Stimulated activated CD8-positive, alpha-beta memory T cell treated with anti-CD3 and anti-CD28 coated beads, Interleukin-12 subunit alpha, Interleukin-12 subunit beta, amount 100 ng/mL, for 24 hours (primary cell): ENCODE measurements around the gene DEPDC5.
"Not testable (repeated sequence)": the region's sequence is repeated elsewhere in the genome, so short reads cannot be mapped to it uniquely, and the experiment has no call there.

ENCODE experiments used
- DNase-seq: peaks from one replicate; pipeline ENCODE4 v3.0.0-alpha.2; 2020; ENCODE audit errors: extremely low read depth

The DEPDC5 gene

DNA sequence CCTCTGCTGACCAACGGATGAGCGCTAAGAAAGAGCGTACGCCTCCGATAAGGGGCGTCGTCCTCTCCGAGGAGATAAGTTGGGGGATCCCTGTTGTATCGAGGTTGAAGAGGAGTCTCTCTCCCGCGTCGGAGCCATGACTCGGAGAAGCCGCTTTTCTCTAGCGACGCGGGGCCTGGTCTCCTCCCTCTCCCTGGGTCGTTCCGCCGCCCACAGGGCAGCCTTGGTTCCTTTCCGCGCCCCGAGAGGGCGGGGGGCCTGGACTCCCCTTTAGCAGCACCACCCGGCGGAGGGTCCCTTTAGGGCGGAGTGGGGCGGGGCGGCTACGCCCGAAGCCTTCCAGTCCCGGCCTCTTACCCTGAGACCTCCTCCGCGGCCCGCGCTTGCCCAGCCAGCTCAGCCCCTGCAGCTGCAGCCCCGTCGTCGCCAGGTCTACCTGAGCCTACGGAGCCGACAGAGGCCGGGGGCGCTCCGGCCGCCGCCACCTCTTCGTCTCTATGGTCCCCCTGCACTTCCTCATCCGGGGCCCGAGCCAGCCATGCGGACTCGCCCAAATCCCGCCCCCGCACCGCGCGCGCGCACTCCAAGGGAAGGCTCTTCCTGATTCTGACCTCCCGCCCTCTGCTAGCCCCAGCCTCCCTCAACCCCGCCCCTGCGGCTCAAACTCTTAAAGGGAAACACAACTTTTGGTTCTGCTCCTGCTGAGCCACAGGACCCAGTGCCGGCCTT lies 4.0 kb upstream of the DEPDC5 start, which contains the start of gene PRR14L:
Gene PRR14L, minus strand, starts transcription at position 497 of the 729 bp plus-strand sequence. CDS start 11,272 bp downstream, outside the sequence.
- peak; percentile 99 for DNase-seq

DNA sequence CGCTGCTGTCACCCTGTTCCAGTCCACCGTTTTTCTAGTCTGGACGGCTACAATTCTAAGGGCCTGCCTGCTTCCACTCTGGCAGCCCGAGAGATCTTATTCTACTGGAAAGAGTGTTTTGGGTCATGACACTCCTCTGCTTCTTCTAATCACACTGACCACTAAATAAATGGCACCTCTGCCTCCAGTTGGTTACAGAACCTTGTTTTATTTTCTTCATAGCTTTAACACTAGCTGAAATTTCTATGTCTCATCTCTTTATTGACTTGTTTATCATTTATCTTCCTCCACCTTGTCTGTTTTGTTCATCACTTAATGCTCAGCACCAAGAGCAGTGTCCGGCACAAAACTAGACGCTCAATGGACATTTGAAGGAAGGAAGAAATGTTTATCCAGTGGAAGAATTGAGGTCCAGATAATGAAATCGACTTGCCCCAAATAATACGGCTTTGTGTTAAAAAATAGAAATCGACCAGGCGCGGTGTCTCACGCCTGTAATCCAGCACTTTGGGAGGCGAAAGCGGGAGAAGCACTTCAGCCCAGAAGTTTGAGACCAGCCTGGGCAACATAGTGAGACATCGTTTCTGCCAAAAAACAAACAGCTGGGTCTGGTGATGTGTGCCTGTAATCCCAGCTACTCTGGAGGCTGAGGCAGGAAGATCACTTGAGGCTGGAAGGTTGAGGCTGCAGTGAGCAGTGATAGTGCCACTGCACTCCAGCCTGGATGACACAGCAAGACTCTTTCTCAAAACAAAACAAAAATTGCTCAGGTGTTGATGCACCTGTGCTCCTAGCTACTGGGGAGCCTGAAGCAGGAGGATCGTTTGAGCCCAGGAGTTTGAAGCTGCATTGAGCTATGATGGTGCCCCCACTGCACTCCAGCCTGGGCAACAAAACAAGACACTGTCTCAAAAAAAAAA lies 3.2 kb upstream of the DEPDC5 start:
- DNase-seq, result no peak

DNA sequence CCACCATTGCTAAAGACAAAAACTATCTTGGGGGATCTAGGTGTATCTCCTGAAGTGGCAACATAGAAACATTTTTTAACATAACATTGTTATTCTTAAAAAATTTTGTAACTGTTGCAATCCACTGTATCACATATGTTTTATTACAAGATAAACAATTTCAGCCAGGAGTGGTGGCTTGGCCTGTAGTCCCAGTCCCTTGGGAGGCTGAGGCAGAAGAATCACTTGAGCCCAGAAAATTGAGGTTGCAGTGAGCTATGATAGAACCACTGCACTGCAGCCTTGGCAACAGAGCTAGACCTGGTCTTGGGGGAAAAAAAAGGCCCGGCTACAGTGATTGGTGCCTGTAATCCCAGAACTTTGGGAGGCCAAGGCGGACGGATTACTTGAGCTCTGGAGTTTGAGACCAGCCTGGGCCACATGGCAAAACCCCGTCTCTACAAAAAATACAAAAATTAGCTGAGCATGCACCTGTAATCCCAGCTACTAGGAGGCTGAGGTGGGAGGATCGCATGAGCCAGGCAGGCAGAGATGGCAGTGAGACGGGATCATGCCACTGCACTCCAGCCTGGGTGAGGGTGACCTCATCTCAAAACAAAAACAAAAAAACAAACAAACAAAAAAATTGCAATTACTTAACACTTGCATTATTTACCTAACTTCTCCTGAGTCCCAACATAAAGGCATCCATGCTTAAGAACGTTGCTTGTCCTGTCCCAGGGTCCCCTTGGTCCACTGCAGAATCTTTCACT lies 1.5 kb upstream of the DEPDC5 start:
- no peak for DNase-seq

DNA sequence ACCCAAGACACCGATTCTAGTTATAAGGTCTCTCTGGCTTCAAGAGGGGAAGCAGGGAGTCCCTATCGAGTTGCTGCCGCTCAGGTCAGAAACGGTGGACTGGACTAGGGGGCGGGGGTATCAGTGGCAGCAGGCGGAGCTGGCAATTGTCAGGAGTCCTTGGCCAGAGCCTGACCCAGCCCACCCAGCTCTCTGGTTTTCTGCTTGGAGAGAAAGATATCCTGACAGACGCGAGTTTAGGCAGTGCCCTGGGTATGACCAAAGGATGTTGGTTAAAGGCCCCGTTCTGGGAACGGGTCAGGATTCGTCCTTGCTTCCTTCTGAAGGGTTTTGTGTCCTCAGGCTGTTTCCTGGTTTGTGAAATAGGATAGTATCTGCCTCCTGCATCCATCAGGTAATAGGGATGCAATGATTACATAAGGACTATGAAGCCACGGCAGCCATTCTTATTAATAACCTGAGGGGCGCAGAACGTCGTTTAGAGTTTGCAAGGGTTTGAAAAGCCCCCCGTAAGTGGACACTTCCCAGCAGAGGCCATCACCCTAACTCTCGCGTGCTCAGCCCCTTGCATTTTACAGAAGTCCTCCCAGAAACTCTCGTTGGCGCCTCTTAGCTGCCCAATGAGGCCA lies 700 bp upstream of the DEPDC5 start:
- no peak for DNase-seq

DNA sequence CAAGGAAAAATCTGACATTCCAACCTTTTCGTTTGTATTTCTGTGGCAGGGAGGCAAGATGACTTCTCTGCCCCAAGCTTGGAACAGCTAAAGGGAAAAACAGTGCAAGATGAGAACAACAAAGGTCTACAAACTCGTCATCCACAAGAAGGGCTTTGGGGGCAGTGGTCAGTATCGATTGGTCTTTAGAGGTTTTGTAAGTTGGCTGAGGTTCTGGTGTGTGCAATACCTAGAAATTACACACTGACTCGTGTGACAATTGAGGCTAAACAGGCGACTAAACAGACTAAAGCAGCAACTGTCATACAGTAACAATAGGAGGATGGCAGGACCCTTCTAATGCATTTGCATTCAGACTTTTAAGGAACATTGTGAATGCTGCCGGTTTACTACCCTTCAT lies 994 bp downstream of the DEPDC5 start:
- DNase-seq, result no peak

DNA sequence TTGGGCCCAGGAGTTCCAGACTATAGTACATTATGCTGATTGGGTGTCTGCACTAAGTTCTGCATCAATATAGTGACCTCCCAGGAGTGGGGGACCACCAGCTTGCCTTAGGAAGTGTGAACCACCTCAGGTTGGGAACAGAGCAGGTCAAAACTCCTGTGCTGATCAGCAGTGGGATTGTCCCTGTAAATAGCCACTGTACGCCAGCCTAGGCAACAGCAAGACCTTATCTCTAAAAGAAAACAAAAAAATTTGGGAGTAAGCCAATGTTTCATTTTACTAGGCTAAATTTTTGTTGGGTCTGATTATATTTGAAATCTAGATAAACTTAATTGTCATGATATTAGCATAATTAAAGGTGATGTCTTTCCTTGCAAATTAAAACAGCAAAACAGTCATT lies 3.4 kb downstream of the DEPDC5 start:
- DNase-seq, result no peak

DNA sequence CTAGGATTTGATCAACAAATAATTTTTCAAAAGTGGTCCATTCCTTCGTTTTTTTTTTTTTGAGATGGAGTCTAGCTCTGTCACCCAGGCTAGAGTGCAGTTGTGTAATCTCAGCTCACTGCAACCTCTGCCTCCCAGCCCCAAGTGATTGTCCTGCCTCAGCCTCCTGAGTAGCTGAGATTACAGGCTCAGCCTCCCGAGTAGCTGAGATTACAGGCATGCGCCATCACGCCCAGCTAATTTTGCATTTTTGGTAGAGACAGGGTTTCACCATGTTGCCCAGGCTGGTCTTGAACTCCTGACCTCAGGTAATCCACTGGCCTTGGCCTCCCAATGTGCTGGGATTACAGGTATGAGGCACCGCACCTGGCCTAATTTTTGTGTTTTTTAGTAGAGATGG lies 5.0 kb downstream of the DEPDC5 start:
- not testable (repeated sequence) for DNase-seq

DNA sequence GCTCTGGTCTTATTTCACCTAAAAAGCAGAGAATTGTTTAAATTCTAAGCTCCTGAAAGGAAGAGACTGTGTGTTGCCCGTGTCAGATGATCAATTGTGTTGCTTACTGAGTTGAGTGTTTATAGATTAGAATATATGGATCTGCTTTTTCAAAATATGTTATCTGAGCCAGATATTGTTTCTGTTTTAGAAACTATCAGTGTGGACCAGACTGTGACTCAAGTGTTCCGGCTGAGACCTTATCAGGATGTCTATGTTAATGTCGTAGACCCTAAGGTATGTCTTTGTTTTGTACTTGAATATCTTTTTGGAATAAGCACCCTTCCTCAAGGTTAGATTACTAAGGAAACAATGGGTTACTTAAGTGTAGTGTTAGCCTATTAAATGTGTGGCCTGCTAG lies 11.0 kb downstream of the DEPDC5 start:
- no peak for DNase-seq

DNA sequence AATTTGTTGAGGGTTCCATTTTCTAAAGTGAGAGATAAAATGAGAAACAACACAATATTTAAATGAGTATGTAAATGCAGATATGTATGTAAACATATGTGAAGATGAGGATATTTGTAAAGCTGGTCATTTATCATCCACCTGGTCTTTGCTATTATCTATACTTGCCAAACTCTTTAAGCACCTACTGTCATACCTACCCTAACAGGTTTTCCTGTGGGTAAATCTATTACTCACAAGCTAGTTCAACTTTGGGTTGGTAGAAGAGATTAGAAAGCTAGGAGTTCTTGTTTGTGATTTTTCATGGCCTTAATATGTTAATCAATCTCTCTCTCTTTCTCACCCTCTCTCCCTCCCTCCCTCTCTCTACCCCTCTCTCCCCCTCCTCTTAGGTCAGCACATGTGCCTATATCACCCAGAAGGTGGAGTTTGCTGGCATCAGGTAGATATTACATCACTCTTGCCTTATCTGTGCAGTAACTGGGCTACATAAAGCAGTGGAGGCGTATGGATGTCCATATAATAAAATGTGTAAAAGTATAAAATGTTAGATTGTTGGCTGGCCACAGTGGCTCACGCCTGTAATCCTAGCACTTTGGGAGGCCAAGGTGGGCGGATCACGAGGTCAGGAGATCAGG lies 14.7 kb downstream of the DEPDC5 start:
- DNase-seq, result no peak

DNA sequence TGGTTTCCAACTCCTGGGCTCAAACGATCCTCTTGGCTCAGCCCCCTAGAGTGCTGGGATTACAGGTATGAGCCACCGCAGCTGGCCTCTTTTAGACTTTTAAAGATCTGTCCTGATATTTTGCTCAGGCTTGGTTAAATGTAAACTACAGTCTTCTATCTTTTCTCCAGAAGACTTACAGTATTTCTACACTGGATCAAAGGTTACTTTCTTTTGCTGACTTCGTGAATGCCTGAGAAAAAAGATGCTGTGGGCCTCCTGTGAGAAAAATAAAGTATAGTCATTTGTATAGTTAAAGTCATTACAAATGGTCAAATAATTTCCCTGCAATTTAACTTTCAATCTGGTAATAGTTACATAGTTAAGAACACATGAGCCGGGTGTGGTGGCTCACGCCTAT lies 19.6 kb downstream of the DEPDC5 start:
- no peak for DNase-seq

DNA sequence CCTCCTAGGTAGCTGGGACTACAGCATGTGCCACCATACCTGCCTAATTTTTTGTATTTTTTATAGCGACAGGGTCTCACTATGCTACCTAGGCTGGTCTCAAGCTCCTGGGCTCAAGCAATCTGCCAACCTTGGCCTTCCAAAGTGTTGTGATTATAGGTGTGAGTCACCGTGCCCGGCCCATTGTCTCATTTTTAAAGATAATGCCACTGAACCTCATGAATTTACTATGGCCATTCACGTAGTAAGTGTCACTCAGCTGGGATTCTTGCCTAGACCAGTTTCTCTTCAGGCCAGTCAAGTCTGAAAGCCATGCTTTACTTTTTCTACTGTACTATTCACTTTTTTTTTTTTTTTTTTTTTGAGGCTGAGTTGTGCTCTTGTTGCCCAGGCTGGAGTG lies 22.4 kb downstream of the DEPDC5 start:
- DNase-seq, result no peak

DNA sequence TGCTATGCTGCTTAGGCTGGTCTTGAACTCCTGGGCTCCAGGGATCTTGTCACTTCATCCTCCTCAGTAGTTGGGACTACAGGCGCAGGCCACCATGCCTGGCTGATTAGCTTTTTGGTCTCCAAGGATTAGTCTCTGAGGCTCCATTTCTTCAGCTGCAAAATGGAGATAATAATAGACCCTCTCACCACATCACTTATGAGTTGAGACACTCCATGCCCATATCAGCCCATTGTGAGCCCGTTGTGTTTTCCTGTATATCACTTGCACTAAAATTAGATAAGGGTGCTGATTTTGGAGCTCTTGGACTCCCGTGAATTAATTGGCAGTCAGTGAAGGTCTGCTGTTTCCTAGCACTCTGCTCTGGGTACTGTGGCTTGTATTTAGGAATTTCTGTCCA lies 36.0 kb downstream of the DEPDC5 start:
- no peak for DNase-seq

DNA sequence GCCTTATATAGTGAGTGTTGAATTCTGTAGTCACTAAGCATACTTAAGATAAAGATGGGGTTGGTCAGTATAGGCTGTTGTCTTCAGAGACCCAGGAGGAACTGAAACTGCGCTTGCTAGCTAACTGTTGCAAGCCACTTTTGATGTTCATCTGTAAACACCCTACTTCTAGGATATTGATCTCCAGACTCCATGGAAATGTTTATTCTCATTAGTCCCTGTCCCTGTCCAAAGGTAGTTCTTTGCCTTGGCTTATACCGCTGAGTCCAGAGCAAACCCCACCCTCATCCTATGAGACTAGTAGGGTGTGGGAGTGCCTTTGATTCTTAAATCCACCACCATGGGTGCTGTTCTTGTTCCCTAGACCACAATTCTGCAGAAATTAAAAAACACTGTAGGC lies 36.4 kb downstream of the DEPDC5 start:
- no peak for DNase-seq

DNA sequence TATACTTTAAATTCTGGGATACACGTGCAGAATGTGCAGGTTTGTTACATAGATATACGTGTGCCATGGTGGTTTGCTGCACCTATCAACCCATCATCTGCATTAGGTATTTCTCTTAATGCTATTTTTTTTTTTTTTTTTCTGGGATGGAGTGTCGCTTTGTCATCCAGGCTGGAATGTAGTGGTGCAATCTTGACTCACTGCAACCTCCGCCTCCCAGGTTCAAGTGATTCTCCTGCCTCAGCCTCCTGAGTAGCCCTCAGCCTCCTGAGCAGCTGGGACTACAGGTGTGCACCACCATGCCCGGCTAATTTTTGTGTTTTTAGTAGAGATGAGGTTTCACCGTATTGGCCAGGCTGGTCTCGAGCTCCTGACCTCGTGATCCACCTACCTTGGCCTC lies 45.5 kb downstream of the DEPDC5 start:
- DNase-seq, result not testable (repeated sequence)

DNA sequence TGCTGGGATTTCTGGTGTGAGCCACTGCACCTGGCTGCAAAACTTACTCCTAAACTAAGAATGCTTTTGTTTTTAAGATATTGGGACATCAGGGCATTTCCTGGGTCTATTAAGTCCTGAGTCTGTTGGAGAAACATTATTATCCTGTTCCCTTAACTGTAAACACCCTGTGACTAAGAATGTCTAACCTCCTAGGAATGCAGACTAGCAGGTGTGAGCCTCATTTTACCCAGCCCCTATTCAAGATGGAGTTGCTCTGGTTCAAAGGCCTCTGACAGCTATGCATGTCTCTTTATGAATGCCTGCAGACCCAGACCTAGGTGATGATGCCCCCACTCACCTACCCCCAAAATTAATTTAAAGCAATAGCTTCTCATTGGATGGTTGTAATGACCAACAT lies 46.2 kb downstream of the DEPDC5 start:
- DNase-seq, result no peak

DNA sequence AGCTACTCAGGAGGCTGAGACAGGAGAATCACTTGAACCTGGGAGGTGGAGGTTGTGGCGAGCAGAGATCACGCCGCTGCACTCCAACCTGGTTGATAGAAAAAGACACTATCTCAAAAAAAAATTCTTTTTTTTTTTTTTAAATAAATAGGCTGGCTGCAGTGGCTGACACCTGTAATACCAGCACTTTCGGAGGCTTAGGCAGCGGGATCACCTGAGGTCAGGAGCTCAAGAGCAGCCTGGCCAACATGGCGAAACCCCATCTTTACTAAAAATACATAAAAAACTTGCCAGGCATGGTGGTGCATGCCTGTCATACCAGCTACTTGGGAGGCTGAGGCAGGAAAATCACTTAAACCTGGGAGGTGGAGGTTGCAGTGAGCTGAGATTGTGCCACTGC lies 47.0 kb downstream of the DEPDC5 start:
- DNase-seq, result not testable (repeated sequence)

DNA sequence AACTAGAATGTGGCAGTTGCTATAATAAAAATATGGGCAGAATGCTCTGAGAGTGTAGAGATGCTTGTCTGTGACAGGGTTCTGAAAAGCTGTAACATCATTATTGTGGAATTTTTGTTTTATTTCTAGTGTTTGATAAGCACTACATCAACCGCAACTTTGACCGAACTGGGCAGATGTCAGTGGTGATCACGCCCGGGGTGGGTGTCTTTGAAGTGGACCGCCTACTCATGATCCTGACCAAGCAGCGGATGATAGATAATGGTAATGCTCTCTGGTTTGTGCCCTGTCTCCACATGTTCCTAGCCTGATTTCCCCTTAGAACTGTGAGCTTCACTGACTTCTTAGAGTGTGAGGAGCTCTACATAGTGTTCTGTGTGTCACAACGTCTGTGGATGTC lies 48.8 kb downstream of the DEPDC5 start:
- DNase-seq, result no peak

DNA sequence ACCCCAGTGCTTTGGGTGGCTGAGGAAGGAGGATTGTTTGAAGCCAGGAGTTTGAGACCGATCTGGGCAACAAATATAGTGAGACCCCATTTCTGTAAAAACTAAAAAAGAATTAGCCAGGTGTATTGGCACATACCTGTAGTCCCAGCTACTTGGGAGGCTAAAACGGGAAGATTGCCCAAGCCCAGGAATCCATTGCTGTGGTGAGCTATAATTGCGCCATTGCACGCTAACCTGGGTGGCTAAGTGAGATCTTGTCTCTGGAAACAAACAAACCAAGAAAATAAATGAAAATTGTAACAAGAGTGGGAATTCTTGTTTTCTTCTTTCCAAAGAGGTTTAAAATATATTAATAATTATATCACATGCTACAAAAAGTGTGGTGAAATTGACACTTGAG lies 52.9 kb downstream of the DEPDC5 start:
- DNase-seq, result no peak

DNA sequence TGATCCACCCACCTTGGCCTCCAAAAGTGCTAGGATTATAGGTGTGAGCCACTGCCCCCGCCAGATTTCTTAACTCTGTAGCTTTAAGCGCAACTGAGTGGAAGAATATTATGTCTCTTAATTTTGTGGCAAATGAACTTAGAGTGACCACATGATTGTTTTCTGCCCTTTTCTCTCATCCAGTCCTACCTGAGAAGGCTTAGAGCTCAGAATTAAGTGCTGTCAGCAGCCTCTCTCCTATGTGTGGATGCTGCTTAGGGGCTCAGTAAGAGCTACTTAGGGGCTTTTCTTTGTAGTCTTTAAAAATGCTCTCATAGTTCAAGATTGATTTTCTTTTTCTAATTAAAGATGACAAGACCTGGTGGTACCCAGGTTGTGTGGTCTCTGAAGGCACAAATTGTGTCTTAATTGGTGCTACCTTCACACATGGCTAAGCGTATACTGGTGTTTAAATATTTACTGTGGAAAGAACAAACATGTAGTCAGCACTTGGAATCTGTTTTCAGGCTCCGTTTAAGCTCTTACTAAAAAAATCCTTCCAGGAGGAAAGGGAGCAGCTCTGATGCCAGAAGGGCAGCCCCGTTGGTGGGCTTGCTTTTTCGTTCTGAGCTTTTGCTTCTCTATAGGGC lies 59.3 kb downstream of the DEPDC5 start:
- DNase-seq, result no peak

DNA sequence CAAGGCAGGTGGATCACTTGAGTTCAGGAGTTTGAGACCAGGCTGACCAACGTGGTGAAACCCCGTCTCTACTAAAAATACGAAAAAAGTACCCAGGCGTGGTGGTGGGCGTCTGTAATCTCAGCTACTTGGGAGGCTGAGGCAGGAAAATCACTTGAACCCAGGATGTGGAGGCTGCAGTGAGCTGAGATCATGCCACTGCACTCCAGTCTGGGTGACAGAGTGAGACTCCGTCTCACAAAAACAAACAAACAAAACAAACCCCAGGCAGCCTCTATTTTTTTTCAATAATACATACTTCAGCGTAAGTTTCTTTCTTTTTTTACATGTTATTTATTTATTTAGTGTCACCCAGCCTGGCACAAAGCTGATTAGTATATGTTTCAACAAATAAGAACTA lies 60.1 kb downstream of the DEPDC5 start:
- not testable (repeated sequence) for DNase-seq

DNA sequence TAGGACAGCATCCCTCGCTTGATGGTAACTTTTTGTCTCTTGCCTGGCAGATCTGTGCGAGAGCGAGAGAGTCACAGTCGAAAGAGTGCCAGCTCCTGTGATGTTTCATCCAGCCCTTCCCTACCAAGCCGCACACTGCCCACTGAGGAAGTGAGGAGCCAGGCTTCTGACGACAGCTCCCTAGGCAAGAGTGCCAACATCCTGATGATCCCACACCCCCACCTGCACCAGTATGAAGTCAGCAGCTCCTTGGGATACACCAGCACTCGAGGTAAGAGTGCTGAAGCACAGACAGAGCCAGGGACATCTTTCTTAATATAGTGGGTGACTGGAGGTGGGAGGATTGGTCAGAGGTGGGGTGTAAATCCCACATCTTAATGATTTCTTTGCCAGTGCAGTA lies 61.1 kb downstream of the DEPDC5 start:
- DNase-seq, result no peak
